Activated CD4-positive, alpha-beta memory T cell treated with anti-CD3 and anti-CD28 coated beads for 36 hours (primary cell): ENCODE measurements around the gene PEAR1. TPM values are rescaled to one million over a fixed set of nuclear protein-coding genes. Genes with fewer than 3 reads are reported as not detected.

Experiments
- CTCF ChIA-PET: fragments of 350-600 bp; sonication (Branson Sonifier 250); formaldehyde crosslinking; loops from one replicate; lab custom pipeline; 2021; ENCODE audit warnings: antibody characterized with exemption, inconsistent platforms; lab: Charles Lee
- POLR2A ChIA-PET: fragments of 350-600 bp; sonication (Branson Sonifier 250); formaldehyde crosslinking; loops from one replicate; lab custom pipeline; 2021; ENCODE audit warnings: antibody characterized with exemption; lab: Charles Lee
- DNase-seq: peaks from one replicate; pipeline ENCODE4 v3.0.0-alpha.2; 2020
- H3K27ac Mint-ChIP-seq: one replicate; pipeline ENCODE4 v1.8.0; 2021; ENCODE audit warnings: mixed read lengths
- H3K27me3 Mint-ChIP-seq: one replicate; pipeline ENCODE4 v1.8.0; 2021; ENCODE audit warnings: mixed read lengths
- H3K36me3 Mint-ChIP-seq: one replicate; pipeline ENCODE4 v1.8.0; 2021; ENCODE audit warnings: mixed read lengths
- H3K4me1 Mint-ChIP-seq: one replicate; pipeline ENCODE4 v1.8.0; 2021; ENCODE audit warnings: low read depth, mixed read lengths
- H3K4me3 Mint-ChIP-seq: one replicate; pipeline ENCODE4 v1.8.0; 2021; ENCODE audit warnings: mild to moderate bottlenecking, mixed read lengths
- H3K9me3 Mint-ChIP-seq: one replicate; pipeline ENCODE4 v1.8.0; 2021; ENCODE audit warnings: mixed read lengths
- intact Hi-C: fragments of 100-400 bp; cut with micrococcal nuclease; formaldehyde crosslinking; loops from one replicate; pipeline ENCODE4 v1.15.1; 2023
- total RNA-seq, 2 experiments: library from RNA; stranded (reverse); gene quantifications; one replicate each; pipeline ENCODE4 v1.2.3, GENCODE V29; 2021

Gene PEAR1
- total RNA-seq, 2 experiments from 2014 or later = not detected

GRCh38 chr1:156903328-156904091, 10.0 kb downstream of the PEAR1 start:
- H3K9me3 Mint-ChIP-seq = no peaks in the 10 kb centered on the region
- H3K4me1 Mint-ChIP-seq = peaks cover 2% of the 10 kb centered on the region
- H3K36me3 Mint-ChIP-seq = no peaks in the 10 kb centered on the region
- no peak overlapping the region for H3K27ac Mint-ChIP-seq
- intact Hi-C loops = no loop called here
- ChIA-PET POLR2A (no interaction called here), CTCF (no interaction called here)
- no peak for DNase-seq
- no peak overlapping the region for H3K4me3 Mint-ChIP-seq
- H3K27me3 Mint-ChIP-seq = peaks cover 15% of the 10 kb centered on the region

GRCh38 chr1:156904187-156904959, 10.9 kb downstream of the PEAR1 start:
- no peak for DNase-seq
- no peaks in the 10 kb centered on the region for H3K9me3 Mint-ChIP-seq
- H3K4me1 Mint-ChIP-seq = peaks cover 2% of the 10 kb centered on the region
- POLR2A ChIA-PET = no interaction called here
- H3K4me3 Mint-ChIP-seq = no peak overlapping the region
- intact Hi-C loops = no loop called here
- H3K27me3 Mint-ChIP-seq = peaks cover 8% of the 10 kb centered on the region
- no peaks in the 10 kb centered on the region for H3K36me3 Mint-ChIP-seq
- no peak overlapping the region for H3K27ac Mint-ChIP-seq
- CTCF ChIA-PET = no interaction called here

GRCh38 chr1:156905176-156905575, 11.7 kb downstream of the PEAR1 start:
- POLR2A ChIA-PET = no interaction called here
- H3K9me3 Mint-ChIP-seq = no peaks in the 10 kb centered on the region
- H3K36me3 Mint-ChIP-seq = no peaks in the 10 kb centered on the region
- peaks cover 4% of the 10 kb centered on the region for H3K27me3 Mint-ChIP-seq
- no peak for DNase-seq
- CTCF ChIA-PET = no interaction called here
- H3K4me1 Mint-ChIP-seq = peaks cover 2% of the 10 kb centered on the region
- intact Hi-C loops = no loop called here
- H3K4me3 Mint-ChIP-seq = no peak overlapping the region
- no peak overlapping the region for H3K27ac Mint-ChIP-seq

- POLR2A ChIA-PET = no interaction called here
- H3K27me3 Mint-ChIP-seq = peaks cover 4% of the 10 kb centered on the region
- CTCF ChIA-PET = no interaction called here
These were observed 12.1 kb downstream of the PEAR1 start for GRCh38 chr1:156905651-156906050.

GRCh38 chr1:156906206-156906906, 12.8 kb downstream of the PEAR1 start:
- Mint-ChIP-seq H3K27me3 (peaks cover 4% of the 10 kb centered on the region), H3K27ac (no peak overlapping the region), H3K4me1 (peaks cover 2% of the 10 kb centered on the region), H3K9me3 (no peaks in the 10 kb centered on the region), H3K4me3 (no peak overlapping the region), H3K36me3 (no peaks in the 10 kb centered on the region)
- ChIA-PET CTCF (no interaction called here), POLR2A (no interaction called here)
- DNase-seq = no peak
- intact Hi-C loops = no loop called here

More at GRCh38 chr1:156905651-156906050, 12.1 kb downstream of the PEAR1 start:
- no peak for DNase-seq
- Mint-ChIP-seq H3K36me3 (no peaks in the 10 kb centered on the region), H3K4me1 (peaks cover 2% of the 10 kb centered on the region), H3K4me3 (no peak overlapping the region), H3K9me3 (no peaks in the 10 kb centered on the region), H3K27ac (no peak overlapping the region)
- intact Hi-C loops = no loop called here

GRCh38 chr1:156908541-156908940, 15.0 kb downstream of the PEAR1 start:
- peaks cover 8% of the 10 kb centered on the region for H3K27me3 Mint-ChIP-seq
- no peak overlapping the region for H3K27ac Mint-ChIP-seq
- H3K4me1 Mint-ChIP-seq = peaks cover 2% of the 10 kb centered on the region
- no peaks in the 10 kb centered on the region for H3K9me3 Mint-ChIP-seq
- H3K36me3 Mint-ChIP-seq = no peaks in the 10 kb centered on the region
- POLR2A ChIA-PET = no interaction called here
- intact Hi-C loops = no loop called here
- CTCF ChIA-PET = interaction anchor here (1.2 to 1.3 kb wide), 2 partner anchors 14 to 219 kb away, joined by 3 to 4 read pairs; no protein-coding TSS in a partner anchor
- no peak overlapping the region for H3K4me3 Mint-ChIP-seq
- DNase-seq = no peak

GRCh38 chr1:156908955-156909354, 15.4 kb downstream of the PEAR1 start:
- peaks cover 9% of the 10 kb centered on the region for H3K27me3 Mint-ChIP-seq
- no peak overlapping the region for H3K4me3 Mint-ChIP-seq
- ChIA-PET CTCF (interaction anchor here (1.2 to 4.2 kb wide), 4 partner anchors 13 to 220 kb away, joined by 3 to 17 read pairs (median 7); partner anchors contain the start of genes INSRR and NTRK1), POLR2A (no interaction called here)
- DNase-seq = no peak
- H3K27ac Mint-ChIP-seq = no peak overlapping the region
- H3K36me3 Mint-ChIP-seq = no peaks in the 10 kb centered on the region
- H3K9me3 Mint-ChIP-seq = no peaks in the 10 kb centered on the region
- peaks cover 2% of the 10 kb centered on the region for H3K4me1 Mint-ChIP-seq
- intact Hi-C loops = no loop called here

- intact Hi-C loops = loop anchor here (2.0 kb wide), 1 partner anchor 51 kb away; no protein-coding TSS in a partner anchor
- H3K27me3 Mint-ChIP-seq = peaks cover 15% of the 10 kb centered on the region
- H3K4me3 Mint-ChIP-seq = no peak overlapping the region
- ChIA-PET CTCF (interaction anchor here (1.0 to 4.2 kb wide), 7 partner anchors 12 to 261 kb away, joined by 3 to 19 read pairs (median 9); partner anchors contain the start of genes INSRR and NTRK1), POLR2A (no interaction called here)
- H3K36me3 Mint-ChIP-seq = no peaks in the 10 kb centered on the region
- no peak overlapping the region for H3K27ac Mint-ChIP-seq
- DNase-seq = no peak
- no peaks in the 10 kb centered on the region for H3K9me3 Mint-ChIP-seq
- H3K4me1 Mint-ChIP-seq = peaks cover 2% of the 10 kb centered on the region
These were observed 16.2 kb downstream of the PEAR1 start for GRCh38 chr1:156909671-156910070.

- intact Hi-C loops = loop anchor here (2.0 kb wide), 1 partner anchor 50 kb away; no protein-coding TSS in a partner anchor
- peaks cover 2% of the 10 kb centered on the region for H3K4me1 Mint-ChIP-seq
- peaks cover 18% of the 10 kb centered on the region for H3K27me3 Mint-ChIP-seq
- no peaks in the 10 kb centered on the region for H3K9me3 Mint-ChIP-seq
- CTCF ChIA-PET = interaction anchor here (0.6 to 4.2 kb wide), 17 partner anchors 9 to 262 kb away, joined by 3 to 19 read pairs (median 4); partner anchors contain the start of genes INSRR and NTRK1
- H3K36me3 Mint-ChIP-seq = no peaks in the 10 kb centered on the region
- H3K27ac Mint-ChIP-seq = no peak overlapping the region
- no peak overlapping the region for H3K4me3 Mint-ChIP-seq
- DNase-seq = peak; percentile 70
- POLR2A ChIA-PET = no interaction called here
These were observed 16.8 kb downstream of the PEAR1 start for GRCh38 chr1:156910309-156910782.

GRCh38 chr1:156911577-156912298, 18.2 kb downstream of the PEAR1 start:
- Mint-ChIP-seq H3K27ac (no peak overlapping the region), H3K9me3 (no peaks in the 10 kb centered on the region), H3K36me3 (no peaks in the 10 kb centered on the region), H3K4me1 (peaks cover 2% of the 10 kb centered on the region), H3K27me3 (peaks cover 25% of the 10 kb centered on the region), H3K4me3 (no peak overlapping the region)
- intact Hi-C loops = loop anchor here (2.0 kb wide), 1 partner anchor 49 kb away; no protein-coding TSS in a partner anchor
- ChIA-PET POLR2A (no interaction called here), CTCF (interaction anchor here (0.8 to 4.2 kb wide), 11 partner anchors 8 to 244 kb away, joined by 3 to 19 read pairs (median 4); partner anchors contain the start of genes INSRR and NTRK1)
- DNase-seq = no peak

GRCh38 chr1:156912310-156912709, 18.8 kb downstream of the PEAR1 start:
- intact Hi-C loops = no loop called here
- DNase-seq = no peak
- H3K9me3 Mint-ChIP-seq = no peaks in the 10 kb centered on the region
- H3K27ac Mint-ChIP-seq = no peak overlapping the region
- no peaks in the 10 kb centered on the region for H3K36me3 Mint-ChIP-seq
- ChIA-PET CTCF (interaction anchor here (0.8 to 4.2 kb wide), 8 partner anchors 11 to 223 kb away, joined by 3 to 19 read pairs (median 6); partner anchors contain the start of genes INSRR and NTRK1), POLR2A (no interaction called here)
- H3K4me3 Mint-ChIP-seq = no peak overlapping the region
- peaks cover 24% of the 10 kb centered on the region for H3K27me3 Mint-ChIP-seq
- H3K4me1 Mint-ChIP-seq = no peaks in the 10 kb centered on the region
